ENCODE measurements around the gene TTBK2. TPM values are rescaled to one million over a fixed set of nuclear protein-coding genes. Genes with fewer than 3 reads are reported as not detected.

The TTBK2 gene
- total and polyA plus RNA-seq, 4 experiments from 2014 or later = 9.1 to 28.2 (median 18.5) TPM

- no peak overlapping the region for H3K4me3 Mint-ChIP-seq
Measured at GRCh38 chr15:42742149-42742548, 178.4 kb downstream of the TTBK2 start.

GRCh38 chr15:42741710-42742109 is 178.9 kb downstream of the TTBK2 start:
- H3K27ac ChIP-seq (ENCODE audit: low read depth, low read length) = no peak overlapping the region
- no peak overlapping the region for H3K4me3 Mint-ChIP-seq
- peaks cover 7% of the 10 kb centered on the region for H3K4me1 ChIP-seq (ENCODE audit: insufficient read depth, low read length)
- intact Hi-C loops (cut with micrococcal nuclease) = no loop called here
- H3K27ac Mint-ChIP-seq = peak overlapping the region in 1 of 7 donors; percentile 13
- H3K36me3 Mint-ChIP-seq = peaks cover 13 to 16% of the 10 kb centered on the region in 2 donors
- no peaks in the 10 kb centered on the region for H3K36me3 ChIP-seq (ENCODE audit: insufficient read depth, low read length)
- H3K4me1 Mint-ChIP-seq = peaks cover 0 to 5% (median 4%) of the 10 kb centered on the region in 4 donors
- ChIA-PET CTCF (ENCODE audit: partially characterized antibody) (no interaction called here), POLR2A (ENCODE audit: partially characterized antibody) (no interaction called here)
- no peaks in the 10 kb centered on the region for H3K27me3 Mint-ChIP-seq
- H3K9me3 ChIP-seq (ENCODE audit: control insufficient read depth in 1 of 2, low read length in 2 of 2) = no peaks in the 10 kb centered on the region
- no peaks in the 10 kb centered on the region for H3K9me3 Mint-ChIP-seq
- no peak overlapping the region for H3K4me3 ChIP-seq (ENCODE audit: low read length in 2 of 2)
- no peaks in the 10 kb centered on the region for H3K27me3 ChIP-seq (ENCODE audit: insufficient read depth, low read length)
- no peak for DNase-seq

More at GRCh38 chr15:42742149-42742548, 178.4 kb downstream of the TTBK2 start:
- intact Hi-C loops (cut with micrococcal nuclease) = no loop called here
- CTCF ChIA-PET (ENCODE audit: partially characterized antibody) = no interaction called here
- Histone ChIP-seq H3K9me3 (ENCODE audit: control insufficient read depth in 1 of 2, low read length in 2 of 2) (no peaks in the 10 kb centered on the region), H3K4me3 (ENCODE audit: low read length in 2 of 2) (no peak overlapping the region), H3K36me3 (ENCODE audit: insufficient read depth, low read length) (no peaks in the 10 kb centered on the region), H3K4me1 (ENCODE audit: insufficient read depth, low read length) (peaks cover 7% of the 10 kb centered on the region), H3K27ac (ENCODE audit: low read depth, low read length) (no peak overlapping the region), H3K27me3 (ENCODE audit: insufficient read depth, low read length) (no peaks in the 10 kb centered on the region)
- H3K27me3 Mint-ChIP-seq = no peaks in the 10 kb centered on the region
- H3K9me3 Mint-ChIP-seq = no peaks in the 10 kb centered on the region
- peaks cover 14 to 16% of the 10 kb centered on the region in 2 donors for H3K36me3 Mint-ChIP-seq
- H3K4me1 Mint-ChIP-seq = peaks cover 0 to 5% (median 4%) of the 10 kb centered on the region in 4 donors
- POLR2A ChIA-PET (ENCODE audit: partially characterized antibody) = no interaction called here
- no peak for DNase-seq
- peak overlapping the region in 1 of 7 donors; percentile 13 for H3K27ac Mint-ChIP-seq

GRCh38 chr15:42737529-42738328 is 182.8 kb downstream of the TTBK2 start:
- H3K4me3 ChIP-seq (ENCODE audit: low read length in 2 of 2) = peak overlapping the region; percentile 3 to 80
- H3K27ac Mint-ChIP-seq = peak overlapping the region; percentile 79 to 92 (median 87)
- H3K36me3 Mint-ChIP-seq = peaks cover 7 to 13% of the 10 kb centered on the region in 2 donors
- H3K27me3 ChIP-seq (ENCODE audit: insufficient read depth, low read length) = no peaks in the 10 kb centered on the region
- POLR2A ChIA-PET (ENCODE audit: partially characterized antibody) = interaction anchor here (0.6 to 5.0 kb wide), 3 partner anchors 14 to 185 kb away, joined by 3 to 21 read pairs (median 5); partner anchors contain the start of gene TTBK2
- H3K4me1 Mint-ChIP-seq = peaks cover 6 to 29% (median 9%) of the 10 kb centered on the region in 4 donors
- no peaks in the 10 kb centered on the region for H3K9me3 Mint-ChIP-seq
- intact Hi-C loops (cut with micrococcal nuclease) = loop anchor here (1.0 to 10.0 kb wide), 3 partner anchors 160 to 447 kb away; partner anchors contain the start of genes CCNDBP1 and STARD9
- H3K4me3 Mint-ChIP-seq = peak overlapping the region; percentile 78 to 87 (median 84)
- peak overlapping the region; percentile 82 for H3K27ac ChIP-seq (ENCODE audit: low read depth, low read length)
- H3K36me3 ChIP-seq (ENCODE audit: insufficient read depth, low read length) = peaks cover 16% of the 10 kb centered on the region
- CTCF ChIA-PET (ENCODE audit: partially characterized antibody) = interaction anchor here (1.0 to 1.3 kb wide), 2 partner anchors 44 to 186 kb away, joined by 3 read pairs; no protein-coding TSS in a partner anchor
- peaks cover 21% of the 10 kb centered on the region for H3K4me1 ChIP-seq (ENCODE audit: insufficient read depth, low read length)
- peak in 1 of 5 donors; percentile 9 for DNase-seq
- no peaks in the 10 kb centered on the region for H3K9me3 ChIP-seq (ENCODE audit: control insufficient read depth in 1 of 2, low read length in 2 of 2)
- H3K27me3 Mint-ChIP-seq = no peaks in the 10 kb centered on the region

DNA sequence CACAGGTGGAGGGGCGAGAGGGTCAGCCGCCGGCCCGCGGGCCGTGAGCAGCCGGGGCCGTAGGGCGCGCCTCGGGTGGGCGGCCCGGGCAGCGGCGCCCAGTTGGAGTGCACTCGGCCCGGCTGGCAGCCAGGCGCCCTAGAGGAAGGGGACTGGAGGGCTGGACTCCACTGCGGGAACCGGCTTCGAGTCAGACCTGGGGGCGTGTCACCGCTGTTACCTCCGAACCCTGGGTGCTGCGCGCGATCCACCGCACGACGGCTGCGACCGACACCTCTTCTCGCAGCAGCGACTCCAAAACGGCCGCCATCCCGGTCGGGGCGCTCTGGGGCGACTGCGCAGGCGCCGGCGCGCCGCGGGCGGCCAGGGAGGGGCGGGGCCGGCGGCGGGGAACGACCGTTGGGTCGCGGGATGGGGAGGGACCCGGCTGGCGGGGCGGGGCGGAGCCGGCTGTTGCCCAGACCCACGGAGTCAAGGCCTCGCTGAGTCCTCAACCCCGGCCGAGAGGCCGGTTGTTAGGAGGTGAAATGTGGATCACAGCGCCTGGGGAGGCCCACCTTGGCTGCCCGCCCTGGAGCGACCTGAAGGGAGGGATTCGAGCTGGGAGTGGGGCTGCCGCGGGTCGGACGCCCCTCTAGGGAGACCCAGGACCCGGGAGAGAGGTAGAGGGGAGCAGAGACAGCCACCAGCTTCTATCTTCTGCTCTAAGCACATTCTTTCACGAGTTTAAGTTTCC is 183.6 kb downstream of the TTBK2 start, which contains the start of gene CDAN1:
CDAN1 (minus strand) TSS at position 336 of the 736 bp plus-strand sequence; CDS start at position 310, 26 bp downstream.
- Histone ChIP-seq H3K9me3 (ENCODE audit: control insufficient read depth in 1 of 2, low read length in 2 of 2) (no peaks in the 10 kb centered on the region), H3K27ac (ENCODE audit: low read depth, low read length) (peak within 1 kb of the TSS; percentile 82), H3K27me3 (ENCODE audit: insufficient read depth, low read length) (no peaks in the 10 kb centered on the region), H3K4me3 (ENCODE audit: low read length in 2 of 2) (peak within 1 kb of the TSS; percentile 60 to 80), H3K36me3 (ENCODE audit: insufficient read depth, low read length) (peaks cover 23% of the 10 kb centered on the region), H3K4me1 (ENCODE audit: insufficient read depth, low read length) (peaks cover 21% of the 10 kb centered on the region)
- no peaks in the 10 kb centered on the region for H3K27me3 Mint-ChIP-seq
- H3K9me3 Mint-ChIP-seq = no peaks in the 10 kb centered on the region
- peaks cover 6 to 29% (median 10%) of the 10 kb centered on the region in 4 donors for H3K4me1 Mint-ChIP-seq
- peak within 1 kb of the TSS; percentile 79 to 92 (median 87) for H3K27ac Mint-ChIP-seq
- H3K4me3 Mint-ChIP-seq = peak within 1 kb of the TSS; percentile 82 to 87 (median 84)
- DNase-seq = peak; percentile 87 to 91 (median 89)
- ChIA-PET CTCF (ENCODE audit: partially characterized antibody) (interaction anchor here (1.0 kb wide), 1 partner anchor 186 kb away, joined by 3 read pairs; no protein-coding TSS in a partner anchor), POLR2A (ENCODE audit: partially characterized antibody) (interaction anchor here (0.6 to 5.0 kb wide), 3 partner anchors 15 to 185 kb away, joined by 3 to 21 read pairs (median 5); partner anchors contain the start of gene TTBK2)
- intact Hi-C loops (cut with micrococcal nuclease) = loop anchor here (1.0 to 10.0 kb wide), 3 partner anchors 160 to 448 kb away; partner anchors contain the start of genes CCNDBP1 and STARD9
- H3K36me3 Mint-ChIP-seq = peaks cover 14 to 20% of the 10 kb centered on the region in 2 donors

- Histone ChIP-seq H3K9me3 (ENCODE audit: control insufficient read depth in 1 of 2, low read length in 2 of 2) (no peaks in the 10 kb centered on the region), H3K4me1 (ENCODE audit: insufficient read depth, low read length) (peaks cover 21% of the 10 kb centered on the region), H3K27ac (ENCODE audit: low read depth, low read length) (peak overlapping the region; percentile 82), H3K27me3 (ENCODE audit: insufficient read depth, low read length) (no peaks in the 10 kb centered on the region), H3K4me3 (ENCODE audit: low read length in 2 of 2) (peak overlapping the region; percentile 60 to 80), H3K36me3 (ENCODE audit: insufficient read depth, low read length) (peaks cover 30% of the 10 kb centered on the region)
- H3K9me3 Mint-ChIP-seq = no peaks in the 10 kb centered on the region
- intact Hi-C loops (cut with micrococcal nuclease) = loop anchor here (5.0 to 10.0 kb wide), 2 partner anchors 159 to 449 kb away; partner anchors contain the start of genes CCNDBP1 and STARD9
- H3K36me3 Mint-ChIP-seq = peaks cover 19 to 27% of the 10 kb centered on the region in 2 donors
- no peaks in the 10 kb centered on the region for H3K27me3 Mint-ChIP-seq
- peak overlapping the region; percentile 74 to 87 (median 82) for H3K4me3 Mint-ChIP-seq
- H3K4me1 Mint-ChIP-seq = peaks cover 6 to 29% (median 10%) of the 10 kb centered on the region in 4 donors
- CTCF ChIA-PET (ENCODE audit: partially characterized antibody) = interaction anchor here (0.7 kb wide), 1 partner anchor 190 kb away, joined by 3 read pairs; no protein-coding TSS in a partner anchor
- POLR2A ChIA-PET (ENCODE audit: partially characterized antibody) = interaction anchor here (5.0 kb wide), 1 partner anchor 186 kb away, joined by 21 read pairs; the partner anchor contains the start of gene TTBK2
- peak in 3 of 5 donors; percentile 6 to 42 (median 22) for DNase-seq
- peak overlapping the region in 5 of 7 donors; percentile 52 to 86 (median 84) for H3K27ac Mint-ChIP-seq
Measured at GRCh38 chr15:42736178-42736792, 184.3 kb downstream of the TTBK2 start.

GRCh38 chr15:42735382-42736165 is 185.0 kb downstream of the TTBK2 start:
- intact Hi-C loops (cut with micrococcal nuclease) = loop anchor here (5.0 to 10.0 kb wide), 2 partner anchors 158 to 449 kb away; partner anchors contain the start of genes CCNDBP1 and STARD9

More at GRCh38 chr15:42735382-42736165, 185.0 kb downstream of the TTBK2 start:
- Mint-ChIP-seq H3K9me3 (no peaks in the 10 kb centered on the region), H3K4me3 (peak overlapping the region; percentile 74 to 85 (median 82)), H3K27ac (peak overlapping the region in 6 of 7 donors; percentile 52 to 86 (median 83)), H3K4me1 (peaks cover 6 to 29% (median 10%) of the 10 kb centered on the region in 4 donors), H3K36me3 (peaks cover 24 to 32% of the 10 kb centered on the region in 2 donors), H3K27me3 (no peaks in the 10 kb centered on the region)
- no peaks in the 10 kb centered on the region for H3K9me3 ChIP-seq (ENCODE audit: control insufficient read depth in 1 of 2, low read length in 2 of 2)
- peak overlapping the region; percentile 58 to 80 for H3K4me3 ChIP-seq (ENCODE audit: low read length in 2 of 2)
- POLR2A ChIA-PET (ENCODE audit: partially characterized antibody) = interaction anchor here (5.0 kb wide), 1 partner anchor 187 kb away, joined by 21 read pairs; the partner anchor contains the start of gene TTBK2
- CTCF ChIA-PET (ENCODE audit: partially characterized antibody) = interaction anchor here (0.7 to 1.7 kb wide), 2 partner anchors 191 kb away, joined by 3 to 5 read pairs; no protein-coding TSS in a partner anchor
- DNase-seq = no peak
- H3K36me3 ChIP-seq (ENCODE audit: insufficient read depth, low read length) = peaks cover 33% of the 10 kb centered on the region
- no peaks in the 10 kb centered on the region for H3K27me3 ChIP-seq (ENCODE audit: insufficient read depth, low read length)
- peak overlapping the region; percentile 82 for H3K27ac ChIP-seq (ENCODE audit: low read depth, low read length)
- H3K4me1 ChIP-seq (ENCODE audit: insufficient read depth, low read length) = peaks cover 21% of the 10 kb centered on the region
